ENCODE data around the gene METTL4.

The METTL4 gene

DNA sequence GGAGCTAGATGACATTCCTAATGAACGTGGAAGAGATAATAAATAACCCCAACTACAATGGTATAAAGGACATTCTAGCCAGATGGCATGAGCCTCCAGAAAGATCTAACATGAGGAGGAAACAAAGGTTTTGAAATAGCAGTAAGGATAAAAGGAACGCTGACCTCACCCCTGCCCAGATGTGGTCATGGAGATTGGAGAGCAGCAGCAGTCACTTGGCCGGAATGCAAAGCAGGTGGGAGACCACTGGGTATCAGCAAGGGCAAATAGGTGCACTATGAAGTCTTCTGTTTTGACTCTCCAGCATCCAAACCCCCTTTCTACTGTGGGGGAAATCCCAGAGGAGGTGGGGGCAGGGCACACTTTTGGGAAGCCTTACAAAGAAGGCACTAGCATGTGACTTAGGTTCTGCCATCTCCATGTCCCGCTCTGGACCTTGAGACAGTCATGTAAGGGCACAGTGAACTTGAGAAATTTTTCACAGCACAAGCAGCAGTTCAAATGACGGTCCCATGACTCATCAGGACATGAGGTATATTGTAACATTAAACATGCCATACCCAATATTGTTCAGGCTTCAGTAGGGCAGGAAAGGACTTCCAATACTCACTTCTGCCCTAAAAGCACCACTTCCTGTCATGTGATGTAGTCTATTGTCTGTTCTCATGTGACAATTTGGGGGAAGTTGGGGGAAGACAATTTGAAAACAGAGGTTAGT lies 55.2 kb downstream of the METTL4 start:
- DNase-seq (ENCODE audit: low read depth in 2 of 2) = no peak

DNA sequence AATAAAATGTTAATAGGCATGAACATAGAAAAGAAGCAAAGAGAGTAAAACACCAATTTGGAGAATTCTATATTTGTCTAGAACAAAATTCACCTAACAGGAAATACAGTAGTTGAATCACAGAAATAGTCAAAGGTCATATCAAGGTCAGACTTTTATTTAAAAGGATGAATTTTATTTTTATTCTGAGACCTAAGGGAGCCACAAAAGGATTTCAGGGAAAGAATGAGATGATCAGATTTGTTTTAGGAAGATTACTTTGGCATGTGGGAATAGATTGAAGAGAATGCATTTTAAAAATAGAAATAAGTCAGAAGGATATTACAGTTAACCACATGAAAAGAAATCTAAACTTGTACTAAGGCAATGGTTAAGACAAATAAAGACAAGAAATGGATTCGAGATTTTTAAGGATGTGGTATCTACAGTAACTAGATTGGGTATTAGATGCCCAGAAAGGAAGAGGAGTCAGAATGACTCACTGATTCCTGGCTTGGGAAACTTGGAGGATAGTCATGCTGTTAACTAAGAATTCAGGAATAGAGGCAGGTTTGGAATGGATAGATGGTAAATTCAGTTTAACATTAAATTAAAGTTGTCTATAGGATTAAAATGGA lies 56.0 kb downstream of the METTL4 start:
- no peak for DNase-seq (ENCODE audit: low read depth in 2 of 2)

DNA sequence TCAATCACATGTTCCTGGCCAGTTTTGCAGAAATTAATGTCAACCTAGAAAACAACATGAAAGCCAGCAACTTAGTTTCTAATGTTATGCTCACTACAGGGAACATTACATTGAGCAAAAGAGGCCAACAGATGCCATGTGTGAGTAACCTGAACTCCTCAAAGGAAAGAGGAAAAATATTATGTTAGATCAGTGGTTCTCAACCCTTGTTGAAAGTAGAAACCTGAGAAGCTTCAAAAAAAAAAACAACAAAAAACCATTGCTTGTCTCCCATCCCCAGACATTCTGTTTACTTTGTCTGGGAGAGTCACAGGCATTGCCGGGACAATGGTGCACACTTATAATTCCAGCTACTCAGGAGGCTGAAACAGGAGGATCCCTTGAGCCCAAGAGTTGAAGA lies 57.7 kb downstream of the METTL4 start:
- no peak for DNase-seq (ENCODE audit: low read depth in 2 of 2)

DNA sequence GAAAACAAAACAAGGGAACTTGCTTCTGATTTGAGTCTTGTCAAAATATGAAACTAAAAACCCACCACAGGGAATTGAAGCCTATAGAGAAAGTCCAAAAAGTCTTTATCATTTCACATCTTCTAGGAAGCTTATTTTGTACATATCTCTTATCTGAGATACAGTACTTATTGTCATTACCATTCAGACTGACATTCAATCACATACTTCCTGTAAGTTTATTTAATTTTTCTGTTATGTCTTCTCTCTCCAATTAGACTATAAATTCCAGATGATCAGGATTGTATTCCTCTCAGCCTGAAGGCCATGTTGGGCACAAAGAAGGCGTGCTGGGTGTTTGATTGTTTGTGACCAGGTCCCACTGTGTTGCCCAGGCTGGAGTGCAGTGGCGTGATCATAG lies 59.2 kb downstream of the METTL4 start:
- no peak for DNase-seq (ENCODE audit: low read depth in 2 of 2)

DNA sequence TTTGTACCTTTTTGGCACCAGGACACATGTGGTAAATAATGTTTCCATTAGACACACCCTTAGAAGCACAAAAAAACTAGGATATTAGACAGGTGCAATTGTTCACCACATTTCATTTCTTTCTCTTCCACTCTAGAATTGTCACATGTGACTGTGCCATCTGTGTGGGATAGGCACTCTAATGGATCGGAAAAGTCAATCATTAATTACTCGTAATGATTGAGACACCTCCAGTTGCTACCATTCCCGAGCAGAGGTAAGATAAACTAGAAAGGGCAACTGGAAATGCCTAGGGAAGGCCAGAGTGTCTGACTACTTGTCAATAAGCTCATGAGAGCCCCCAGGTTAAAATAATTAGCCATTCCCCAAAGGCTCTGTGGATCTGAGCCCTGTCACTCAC lies 59.9 kb downstream of the METTL4 start:
- DNase-seq (ENCODE audit: low read depth in 2 of 2) = no peak

DNA sequence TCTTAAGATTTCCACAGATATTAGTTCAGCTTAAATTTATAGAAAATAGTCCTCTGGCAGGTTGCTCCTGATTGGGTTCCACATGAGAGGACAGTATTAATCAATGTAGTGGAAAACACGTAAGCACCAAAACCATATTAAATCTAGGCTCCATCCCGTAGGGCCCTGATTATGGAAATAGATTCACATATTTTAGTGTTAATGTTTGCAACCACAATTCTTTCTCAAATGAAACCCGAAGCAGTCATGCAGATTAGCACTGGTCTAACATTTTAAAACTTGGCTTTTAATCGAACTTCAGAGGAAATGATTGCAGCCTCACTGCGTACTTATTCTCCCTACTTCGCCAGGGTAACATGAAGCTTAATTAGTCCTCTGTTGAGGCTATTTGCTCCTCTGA lies 60.9 kb downstream of the METTL4 start:
- DNase-seq (ENCODE audit: low read depth in 2 of 2) = no peak

DNA sequence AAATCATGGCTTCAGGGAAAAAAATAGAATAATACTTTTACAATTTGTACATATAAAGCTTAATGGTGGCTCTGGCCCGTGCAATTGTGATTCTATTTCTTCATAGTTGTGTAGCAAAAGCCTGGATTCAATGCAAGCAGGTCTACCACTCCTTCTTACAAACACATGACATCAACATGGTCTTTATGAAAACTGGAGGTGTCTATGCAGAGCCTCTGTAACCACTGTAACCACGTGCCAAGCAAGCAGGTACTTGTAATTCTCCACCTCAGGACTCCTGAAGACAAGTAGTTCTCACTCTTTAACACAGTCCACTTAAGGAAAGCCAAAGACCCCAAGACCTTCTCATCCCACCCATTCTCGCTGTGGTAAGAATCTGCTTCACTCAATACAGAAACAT lies 62.6 kb downstream of the METTL4 start:
- no peak for DNase-seq (ENCODE audit: low read depth in 2 of 2)

DNA sequence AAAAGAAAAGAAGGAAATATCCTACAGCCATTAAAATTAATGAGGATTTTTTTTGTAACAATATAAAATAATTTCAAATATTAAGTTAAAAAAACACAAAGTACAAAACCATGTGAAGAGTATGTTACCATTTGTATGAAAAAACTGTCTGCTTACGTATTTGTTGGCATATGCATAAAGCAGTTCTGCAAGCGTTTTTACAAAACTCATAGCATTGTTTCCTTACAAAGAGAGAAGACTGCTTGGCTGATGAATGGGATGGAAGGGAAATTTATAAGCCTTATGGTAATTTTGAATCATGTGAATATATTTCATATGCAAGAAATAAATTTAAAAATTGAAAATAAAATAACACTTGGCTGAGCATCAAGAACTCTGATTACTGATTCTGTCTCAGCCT lies 63.1 kb downstream of the METTL4 start:
- no peak for DNase-seq (ENCODE audit: low read depth in 2 of 2)

DNA sequence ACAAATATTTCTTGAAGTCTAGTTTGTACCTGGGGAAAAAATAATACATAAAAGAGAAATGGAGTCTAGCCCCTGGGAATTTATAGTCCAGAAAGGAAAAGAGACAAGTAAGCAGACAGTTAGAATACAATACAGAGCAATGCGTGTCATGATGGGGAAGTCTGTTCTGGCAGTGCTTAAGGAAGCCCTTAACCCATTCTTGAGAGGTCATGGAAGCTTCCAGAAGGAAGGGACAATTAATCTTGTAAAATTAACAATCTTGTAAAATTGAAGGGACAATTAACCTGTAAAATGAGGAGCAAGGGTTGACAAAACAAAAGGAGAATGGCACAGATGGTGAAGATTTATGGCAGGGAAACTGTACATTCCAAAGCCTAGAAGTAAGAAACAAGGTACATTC lies 66.7 kb downstream of the METTL4 start:
- DNase-seq (ENCODE audit: low read depth in 2 of 2) = no peak

DNA sequence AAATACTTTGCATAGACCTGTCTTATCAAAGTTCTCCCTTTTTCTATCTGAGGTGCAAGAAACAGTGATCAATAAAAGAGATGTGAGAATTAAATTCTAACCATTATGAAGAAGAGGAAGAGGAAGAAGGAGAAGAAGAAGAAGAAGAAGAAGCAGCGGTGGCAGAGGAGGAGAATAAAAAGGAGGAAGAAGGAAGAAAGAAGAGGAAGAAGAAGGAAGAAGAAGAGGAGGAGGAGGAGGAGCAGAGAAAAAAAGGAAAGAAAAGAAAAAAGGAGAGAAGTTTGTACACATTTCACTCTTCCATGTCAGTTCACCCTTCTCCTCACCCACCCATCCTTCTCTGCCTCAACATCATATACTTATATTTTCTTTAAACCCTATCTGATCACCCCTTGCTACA lies 68.4 kb downstream of the METTL4 start:
- no peak for DNase-seq (ENCODE audit: low read depth in 2 of 2)

DNA sequence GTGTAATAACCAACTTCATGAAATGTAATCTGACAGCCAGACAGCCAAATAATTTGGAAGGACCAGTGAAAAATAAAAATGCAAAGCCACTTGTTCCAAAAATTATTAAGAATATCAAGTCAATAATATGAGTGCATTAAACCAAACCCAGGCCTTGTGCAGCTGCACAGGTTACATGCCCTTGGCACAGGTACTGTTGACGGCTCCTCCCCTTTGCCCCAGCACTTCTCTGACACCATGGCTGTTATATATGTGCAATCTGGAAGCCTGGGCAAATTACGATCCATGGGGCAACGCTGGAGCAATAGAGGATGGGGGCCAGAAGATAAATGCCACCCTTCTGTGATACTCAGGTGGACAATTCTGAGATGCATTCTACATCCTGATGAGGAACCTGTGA lies 68.9 kb downstream of the METTL4 start:
- no peak for DNase-seq (ENCODE audit: low read depth in 2 of 2)

DNA sequence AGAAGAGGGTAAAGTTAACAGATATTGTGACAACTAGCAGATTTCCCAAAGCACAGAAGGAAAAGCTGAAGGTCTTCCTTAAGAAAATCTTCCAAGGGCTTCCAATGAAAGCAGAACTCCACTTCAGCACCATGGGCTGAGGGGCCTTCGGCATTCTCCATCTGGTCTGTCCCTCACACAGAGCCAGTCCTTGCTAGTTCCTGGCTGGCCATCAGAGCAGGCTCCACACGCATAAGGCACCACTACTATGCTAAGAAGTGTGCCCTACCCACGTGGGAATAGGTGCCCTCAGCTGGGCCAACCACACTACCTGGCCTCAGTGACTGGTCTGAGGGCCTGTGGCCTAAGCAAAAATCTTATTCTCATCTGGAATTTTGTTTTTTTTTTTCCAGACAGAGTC lies 73.5 kb downstream of the METTL4 start:
- DNase-seq (ENCODE audit: low read depth in 2 of 2) = no peak

DNA sequence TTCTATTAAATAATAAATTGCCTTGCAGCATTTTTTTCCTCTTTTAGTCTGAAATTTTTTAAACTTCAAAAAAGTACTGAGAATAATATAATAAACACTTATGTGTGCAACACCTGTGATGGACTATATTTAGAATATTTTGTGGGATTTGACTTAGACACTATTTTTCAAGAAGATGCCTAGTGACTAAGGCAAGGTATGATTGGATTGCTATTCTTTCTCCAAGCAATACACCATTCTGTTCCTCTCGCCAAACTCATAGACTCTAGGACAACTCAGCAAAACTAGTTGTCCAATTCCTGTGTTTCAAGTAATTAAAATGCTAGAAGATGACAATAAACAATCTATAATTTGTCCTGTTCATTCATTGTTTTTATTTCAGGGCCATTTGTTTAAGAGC lies 75.9 kb downstream of the METTL4 start:
- DNase-seq (ENCODE audit: low read depth in 2 of 2) = no peak

DNA sequence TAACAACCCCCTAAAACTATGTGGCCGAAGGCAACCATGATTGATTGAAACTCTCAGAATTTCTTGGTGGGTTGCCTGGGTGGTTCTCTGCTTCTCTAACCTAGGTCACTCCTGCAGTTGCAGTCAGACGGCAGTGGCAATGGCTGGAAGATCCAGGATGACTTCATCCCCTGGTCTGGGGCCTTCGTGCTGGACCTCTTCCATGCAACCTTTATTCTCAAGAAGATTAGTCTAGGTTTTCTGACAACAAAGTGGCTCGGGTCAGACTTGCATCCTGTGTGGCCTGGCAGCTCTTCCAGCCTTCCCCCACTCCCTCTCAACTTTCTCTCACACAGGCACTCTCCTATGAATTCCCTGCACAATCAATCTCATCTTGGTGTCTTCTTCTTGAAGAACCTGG lies 76.4 kb downstream of the METTL4 start:
- no peak for DNase-seq (ENCODE audit: low read depth in 2 of 2)
